GM12878 (cell line): ENCODE data around the gene CTBP1. TPM values are rescaled to one million over a fixed set of nuclear protein-coding genes. Genes with fewer than 3 reads are reported as not detected.

ENCODE experiments used
- ATAC-seq: fragments of 200-7000 bp; cut with Tn5 transposase; 3 replicates; pipeline ENCODE4 v1.9.1; 2020; ENCODE audit warnings: mild to moderate bottlenecking, moderate library complexity
- BruUV-seq: library from RNA; stranded (reverse); fragments of 400-500 nt; replicated peaks from 2 replicates; lab custom pipeline; 2021; lab: Mats Ljungman, UMichigan
- CTCF ChIA-PET: fragments of 300-600 bp; sonication (Branson Sonifier 250); formaldehyde crosslinking; extraction: SDS; loops from one replicate; lab custom pipeline; 2021; ENCODE audit warnings: inconsistent platforms; lab: Yijun Ruan, JAX
- POLR2A ChIA-PET: fragments of 350-600 bp; formaldehyde crosslinking; extraction: SDS; loops from one replicate; lab custom pipeline; 2021; ENCODE audit warnings: inconsistent platforms; lab: Charles Lee
- RAD21 ChIA-PET: fragments of 300-600 bp; sonication (Branson Sonifier 250); formaldehyde crosslinking; loops from one replicate; lab custom pipeline; 2023; ENCODE audit warnings: antibody characterized with exemption; ENCODE audit not compliant: unreplicated experiment; lab: Charles Lee
- SMC1A ChIA-PET: fragments of 300-600 bp; sonication (Branson Sonifier 250); formaldehyde crosslinking; loops from one replicate; lab custom pipeline; 2023; ENCODE audit not compliant: unreplicated experiment, uncharacterized antibody; lab: Charles Lee
- DNase-seq: peaks from one replicate; pipeline ENCODE4 v3.0.0-alpha.2; 2011; ENCODE audit warnings: low read depth, low spot score
- FAIRE-seq: peaks from 3 replicates; lab custom pipeline; 2011; peaks lifted over from hg19 to GRCh38; lab: Jason Lieb, UNC
- H2AFZ ChIP-seq: 2 replicates; pipeline ENCODE4 v1.6.0; 2011; ENCODE audit warnings: low read depth, low read length, control low read depth; ENCODE audit not compliant: control insufficient read depth
- H3K27ac ChIP-seq: 2 replicates; pipeline ENCODE4 v1.5.1; 2011; ENCODE audit warnings: control low read depth; ENCODE audit not compliant: control insufficient read depth, insufficient read depth
- H3K27me3 ChIP-seq, 2 experiments: replicated peaks in 1 of 2; 2 replicates each; pipeline versions ENCODE4 v1.6.0 to v1.6.1; 2011; ENCODE audit warnings: low read length in 1 of 2; ENCODE audit not compliant: control insufficient read depth in 2 of 2, insufficient read depth in 2 of 2
- H3K36me3 ChIP-seq, 2 experiments: 2 replicates each; pipeline ENCODE4 v1.5.1; 2011; ENCODE audit warnings: low read length in 1 of 2; ENCODE audit not compliant: control insufficient read depth in 2 of 2, insufficient read depth in 2 of 2
- H3K4me1 ChIP-seq: 2 replicates; pipeline ENCODE4 v1.6.1; 2011; ENCODE audit warnings: mild to moderate bottlenecking, low read length, moderate library complexity, mixed read lengths; ENCODE audit not compliant: control insufficient read depth, insufficient read depth
- H3K4me2 ChIP-seq: 2 replicates; pipeline ENCODE4 v1.6.0; 2011; ENCODE audit warnings: control low read depth; ENCODE audit not compliant: control insufficient read depth, insufficient read depth
- H3K4me3 ChIP-seq: fragments of 200-600 bp; sonication (generic); 2 replicates; pipeline ENCODE4 v1.5.1; 2016
- H3K79me2 ChIP-seq: 2 replicates; pipeline ENCODE4 v1.6.0; 2011; ENCODE audit warnings: low read length; ENCODE audit not compliant: control insufficient read depth, insufficient read depth
- H3K9ac ChIP-seq: 2 replicates; pipeline ENCODE4 v1.8.0; 2011; ENCODE audit warnings: low read length, control low read depth, mixed read lengths; ENCODE audit not compliant: control insufficient read depth, insufficient read depth
- H3K9me3 ChIP-seq: replicated peaks from 3 replicates; pipeline ENCODE4 v1.5.1; 2011; ENCODE audit warnings: mild to moderate bottlenecking, low read length; ENCODE audit not compliant: control insufficient read depth, insufficient read depth
- H4K20me1 ChIP-seq: 2 replicates; pipeline ENCODE4 v1.6.0; 2011; ENCODE audit not compliant: control insufficient read depth, insufficient read depth
- BCL11A ChIP-seq: IDR thresholded peaks from 2 replicates; pipeline ENCODE4 v1.6.1; 2011; ENCODE audit warnings: low read depth, low read length
- CREB1 ChIP-seq: IDR thresholded peaks from 2 replicates; pipeline ENCODE4 v1.6.1; 2012; ENCODE audit warnings: low read depth, mild to moderate bottlenecking, inconsistent platforms
- IKZF2 ChIP-seq, 2 experiments: fragments of 450-650 bp; IDR thresholded peaks; 2 replicates each; pipeline ENCODE4 v1.6.1; 2017; ENCODE audit warnings: mild to moderate bottlenecking in 2 of 2, moderate library complexity in 2 of 2
- KLF5 ChIP-seq: fragments of 450-650 bp; IDR thresholded peaks from 2 replicates; pipeline ENCODE4 v1.6.1; 2014; ENCODE audit warnings: mild to moderate bottlenecking; ENCODE audit not compliant: partially characterized antibody
- MEF2B ChIP-seq: fragments of 450-650 bp; IDR thresholded peaks from 2 replicates; pipeline ENCODE4 v1.6.1; 2018; ENCODE audit warnings: mild to moderate bottlenecking, moderate library complexity; ENCODE audit not compliant: partially characterized antibody, poor library complexity, severe bottlenecking
- PML ChIP-seq: IDR thresholded peaks from 2 replicates; pipeline ENCODE4 v1.6.1; 2012; ENCODE audit warnings: low read length, inconsistent platforms
- POU2F2 ChIP-seq: IDR thresholded peaks from 3 replicates; pipeline ENCODE4 v1.6.1; 2011; ENCODE audit warnings: low read depth, mild to moderate bottlenecking, low read length, borderline replicate concordance
- SIX5 ChIP-seq: IDR thresholded peaks from 2 replicates; pipeline ENCODE4 v1.6.1; 2011; ENCODE audit warnings: mild to moderate bottlenecking, low read depth, low read length, moderate library complexity; ENCODE audit not compliant: severe bottlenecking
- ZSCAN29 ChIP-seq: fragments of 450-650 bp; IDR thresholded peaks from 2 replicates; pipeline ENCODE4 v1.6.1; 2017; ENCODE audit warnings: mild to moderate bottlenecking, moderate library complexity
- WGBS: methylation state at CpG from one replicate; pipeline ENCODE4 v1.1.6; 2016; ENCODE audit warnings: low lambda C conversion rate; ENCODE audit not compliant: insufficient replicate concordance, insufficient coverage; ENCODE audit errors: missing lambda C conversion rate; 5-methylcytosine and 5-hydroxymethylcytosine counted together
- in situ Hi-C: fragments of 300-500 bp; cut with MboI; formaldehyde crosslinking; loops from 9 replicates; pipeline ENCODE4 v1.14.3; 2018; ENCODE audit warnings: mixed read lengths
- intact Hi-C: fragments of 100-400 bp; cut with micrococcal nuclease; formaldehyde crosslinking; loops from one replicate; pipeline ENCODE4 v1.14.2; 2022; ENCODE audit not compliant: unreplicated experiment
- polyA plus RNA-seq, 11 experiments: library from polyadenylated mRNA; depleted of rRNA in 4 of 11; unstranded in 6 of 11; stranded (reverse) in 5 of 11; fragments of >200 nt; fragmentation: Nextera tagmentation in 4 of 11; fragmentation: Illumina TruSeq in 1 of 11; extraction: Ambion mirVana in 4 of 11; extraction: Trizol in 1 of 11; gene quantifications; 1 replicate in 1 of 11; 2 replicates in 10 of 11; pipeline versions ENCODE4 v1.2.1 to v1.2.3, GENCODE V29; 2011 to 2016; ENCODE audit warnings: inconsistent platforms in 2 of 11, missing spikeins in 2 of 11, low read depth in 1 of 11
- total RNA-seq, 4 experiments: library from RNA; depleted of rRNA in 3 of 4; stranded (reverse); fragments of >200 nt in 3 of 4; fragmentation: Illumina TruSeq in 1 of 4; extraction: Trizol in 1 of 4; gene quantifications; 2 replicates each; pipeline versions ENCODE4 v1.2.1 to v1.2.3, GENCODE V29; 2013 to 2021
- TF ChIP-seq, protein P1 (sequence below): fragments of 450-650 bp; IDR thresholded peaks from 2 replicates; pipeline ENCODE4 v1.6.1; 2016; ENCODE audit warnings: mild to moderate bottlenecking
- TF ChIP-seq, protein P2 (sequence below): IDR thresholded peaks from 2 replicates; pipeline ENCODE4 v1.6.1; 2011; ENCODE audit warnings: borderline replicate concordance, low read depth, mild to moderate bottlenecking, moderate library complexity, mixed read lengths, low read length; ENCODE audit not compliant: insufficient read depth; ENCODE audit errors: extremely low read length

CTBP1 gene
- total and polyA plus RNA-seq, 10 of the 15 experiments (the other 5 are each of a cell fraction or from before 2014, with no cell fraction given) = 7.4 to 182 (median 63.1) TPM

DNA sequence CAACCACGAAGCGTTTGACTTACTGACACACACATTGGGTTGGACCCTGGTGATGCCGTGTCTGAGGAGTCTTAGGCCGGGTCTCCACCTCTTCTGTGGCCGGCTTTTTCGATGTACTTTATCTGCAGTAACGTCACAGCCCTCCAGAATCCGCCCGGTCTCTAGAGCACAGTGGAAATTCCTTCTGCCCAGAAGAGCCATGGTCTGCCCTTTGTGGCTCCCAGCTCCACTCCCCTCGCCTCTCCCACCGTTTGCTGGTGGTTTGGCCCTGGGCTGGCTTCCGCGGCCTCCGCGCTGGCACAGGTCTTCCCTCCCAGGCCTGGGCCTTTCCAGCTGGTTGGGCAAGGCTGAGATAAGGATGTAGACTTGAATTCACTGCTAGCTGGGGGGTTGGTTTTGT lies 45.1 kb upstream of the CTBP1 start:
- Histone ChIP-seq H4K20me1 (no peaks in the 10 kb centered on the region), H3K79me2 (peaks cover 58% of the 10 kb centered on the region), H3K9ac (no peak overlapping the region), H3K27ac (no peak overlapping the region), H3K9me3 (no peaks in the 10 kb centered on the region), H3K36me3 (peaks cover under 1 to 8% of the 10 kb centered on the region in 2 experiments; a peak in 3 of 4 replicates), H3K4me2 (peak overlapping the region; percentile 68), H2AFZ (no peak overlapping the region), H3K4me1 (peaks cover 19% of the 10 kb centered on the region), H3K4me3 (no peak overlapping the region), H3K27me3 (no peaks in the 10 kb centered on the region)
- SMC1A ChIA-PET = no interaction called here
- in situ Hi-C loops = loop anchor here (5.0 kb wide), 1 partner anchor 53 kb away; the partner anchor contains the start of gene UVSSA
- DNase-seq = no peak
- POLR2A ChIA-PET = interaction anchor here (0.5 kb wide), 1 partner anchor 9 kb away, joined by 9 read pairs; no protein-coding TSS in a partner anchor
- BruUV-seq = no TSS peak
- CTCF ChIA-PET = no interaction called here
- no peak for TF ChIP-seq PML
- TF ChIP-seq, protein P1, sequence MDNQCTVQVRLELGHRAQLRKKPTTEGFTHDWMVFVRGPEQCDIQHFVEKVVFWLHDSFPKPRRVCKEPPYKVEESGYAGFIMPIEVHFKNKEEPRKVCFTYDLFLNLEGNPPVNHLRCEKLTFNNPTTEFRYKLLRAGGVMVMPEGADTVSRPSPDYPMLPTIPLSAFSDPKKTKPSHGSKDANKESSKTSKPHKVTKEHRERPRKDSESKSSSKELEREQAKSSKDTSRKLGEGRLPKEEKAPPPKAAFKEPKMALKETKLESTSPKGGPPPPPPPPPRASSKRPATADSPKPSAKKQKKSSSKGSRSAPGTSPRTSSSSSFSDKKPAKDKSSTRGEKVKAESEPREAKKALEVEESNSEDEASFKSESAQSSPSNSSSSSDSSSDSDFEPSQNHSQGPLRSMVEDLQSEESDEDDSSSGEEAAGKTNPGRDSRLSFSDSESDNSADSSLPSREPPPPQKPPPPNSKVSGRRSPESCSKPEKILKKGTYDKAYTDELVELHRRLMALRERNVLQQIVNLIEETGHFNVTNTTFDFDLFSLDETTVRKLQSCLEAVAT = no peak
- RAD21 ChIA-PET = no interaction called here
- 86% methylated on average over 15 of the region's 15 CpGs for WGBS
- FAIRE-seq = no peak
- no peak for ATAC-seq
- intact Hi-C loops = no loop called here

DNA sequence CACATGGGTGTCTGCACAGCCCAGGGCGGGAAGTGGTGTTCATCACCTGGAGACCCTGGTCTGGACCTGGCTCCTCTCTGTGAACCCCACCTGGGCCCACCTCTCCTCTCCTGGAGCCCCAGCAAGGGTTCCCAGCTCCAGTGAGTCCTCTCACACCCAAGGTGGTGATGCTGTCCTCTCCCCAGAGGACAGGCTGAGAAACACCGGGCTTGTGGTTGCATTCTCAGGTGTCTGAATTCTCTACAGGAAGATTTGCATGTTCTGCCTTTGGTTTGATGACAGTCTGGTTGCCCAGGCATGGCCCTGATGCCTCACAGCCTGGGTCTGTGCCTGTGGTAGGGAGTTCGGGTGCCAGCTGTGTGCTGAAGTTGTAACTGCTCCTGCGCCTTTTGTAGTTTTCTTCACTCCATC lies 44.6 kb upstream of the CTBP1 start:
- no peak overlapping the region for H2AFZ ChIP-seq
- ATAC-seq = peak; percentile 14
- no peaks in the 10 kb centered on the region for H4K20me1 ChIP-seq
- TF ChIP-seq BCL11A = no peak
- no peak for TF ChIP-seq PML
- no peak for TF ChIP-seq ZSCAN29
- TF ChIP-seq MEF2B = peak; percentile 43
- no peak for TF ChIP-seq KLF5
- no peak for TF ChIP-seq SIX5
- TF ChIP-seq POU2F2 = peak; percentile 29; the same call in 1 of the 3 replicates
- no peak for TF ChIP-seq CREB1
- TF ChIP-seq IKZF2 (IDR thresholded peaks at IDR 0.05) = no peak
- TF ChIP-seq, protein P2, sequence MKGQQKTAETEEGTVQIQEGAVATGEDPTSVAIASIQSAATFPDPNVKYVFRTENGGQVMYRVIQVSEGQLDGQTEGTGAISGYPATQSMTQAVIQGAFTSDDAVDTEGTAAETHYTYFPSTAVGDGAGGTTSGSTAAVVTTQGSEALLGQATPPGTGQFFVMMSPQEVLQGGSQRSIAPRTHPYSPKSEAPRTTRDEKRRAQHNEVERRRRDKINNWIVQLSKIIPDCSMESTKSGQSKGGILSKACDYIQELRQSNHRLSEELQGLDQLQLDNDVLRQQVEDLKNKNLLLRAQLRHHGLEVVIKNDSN = no peak
- H3K4me2 ChIP-seq = peak overlapping the region; percentile 68
- RAD21 ChIA-PET = no interaction called here
- no peaks in the 10 kb centered on the region for H3K9me3 ChIP-seq
- BruUV-seq = no TSS peak
- CTCF ChIA-PET = no interaction called here
- SMC1A ChIA-PET = no interaction called here
- peak; percentile 20 for DNase-seq
- WGBS = 52% methylated on average over 4 of the region's 4 CpGs
- H3K4me3 ChIP-seq = no peak overlapping the region
- no peak overlapping the region for H3K27ac ChIP-seq
- no peak for FAIRE-seq
- peaks cover 58% of the 10 kb centered on the region for H3K79me2 ChIP-seq
- H3K36me3 ChIP-seq = peaks cover 0 to 8% of the 10 kb centered on the region in 2 experiments; a peak in 2 of 4 replicates
- 0 out of 2 replicates have a peak overlapping the region, but pooled peaks have one; percentile 4 for H3K9ac ChIP-seq
- H3K27me3 ChIP-seq = no peaks in the 10 kb centered on the region
- POLR2A ChIA-PET = no interaction called here
- intact Hi-C loops = no loop called here
- in situ Hi-C loops = loop anchor here (5.0 kb wide), 1 partner anchor 54 kb away; the partner anchor contains the start of gene UVSSA
- H3K4me1 ChIP-seq = peaks cover 19% of the 10 kb centered on the region
